K562 (cell line): ENCODE measurements around the gene CSAD. TPM values are rescaled to one million over a fixed set of nuclear protein-coding genes. Genes with fewer than 3 reads are reported as not detected.

Source experiments
- ATAC-seq: fragments of 200-7000 bp; cut with Tn5 transposase; 3 replicates; pipeline ENCODE4 v1.9.1; 2020; ENCODE audit warnings: moderate library complexity
- BruUV-seq: library from RNA; stranded (reverse); fragments of 400-500 nt; replicated peaks from 2 replicates; lab custom pipeline; 2021; lab: Mats Ljungman, UMichigan
- CTCF ChIA-PET: fragments of 300-600 bp; formaldehyde crosslinking; extraction: SDS; loops from one replicate; lab custom pipeline; 2021; ENCODE audit warnings: low intra/inter-chr PET ratio; lab: Yijun Ruan, JAX
- POLR2A ChIA-PET: fragments of 300-600, 350-650 bp; sonication (Branson Sonifier 250); formaldehyde crosslinking; extraction: SDS; loops from one replicate; lab custom pipeline; 2021; ENCODE audit warnings: antibody characterized with exemption, inconsistent platforms; lab: Yijun Ruan, JAX
- DNase-seq, 4 experiments: peaks; one replicate each; pipeline versions ENCODE4 v3.0.0 to v3.0.0-alpha.2; 2011 to 2018; ENCODE audit warnings: low spot score in 3 of 4, mixed read lengths in 3 of 4; ENCODE audit errors: extremely low read depth in 1 of 4
- FAIRE-seq: peaks from 2 replicates; lab custom pipeline; 2011; peaks lifted over from hg19 to GRCh38; lab: Jason Lieb, UNC
- H2AFZ ChIP-seq: 2 replicates; pipeline ENCODE4 v1.6.0; 2011; ENCODE audit warnings: low read depth, low read length, control low read depth, inconsistent platforms
- H3K27ac ChIP-seq: fragments of 200-600 bp; 3 replicates; pipeline ENCODE4 v1.8.0; 2011; ENCODE audit warnings: low read depth, mild to moderate bottlenecking, control low read depth, inconsistent platforms, low read length, moderate library complexity, mixed read lengths; ENCODE audit errors: extremely low read depth
- H3K27me3 ChIP-seq, 2 experiments: fragments of 300-600 bp in 1 of 2; 2 replicates in 1 of 2; 3 replicates in 1 of 2; pipeline versions ENCODE4 v1.6.0 to v1.8.0; 2011; ENCODE audit warnings: inconsistent platforms in 2 of 2, low read length in 2 of 2, mild to moderate bottlenecking in 1 of 2, mixed read lengths in 1 of 2, moderate library complexity in 1 of 2; ENCODE audit not compliant: control insufficient read depth in 2 of 2, insufficient read depth in 2 of 2
- H3K36me3 ChIP-seq: fragments of 300-600 bp; 3 replicates; pipeline ENCODE4 v1.8.0; 2011; ENCODE audit warnings: mild to moderate bottlenecking, low read length, inconsistent platforms; ENCODE audit not compliant: control insufficient read depth, insufficient read depth
- H3K4me1 ChIP-seq, 2 experiments: fragments of 200-600 bp in 1 of 2; replicated peaks in 1 of 2; 2 replicates in 1 of 2; 3 replicates in 1 of 2; pipeline versions ENCODE4 v1.5.1 to v1.8.0; 2011; ENCODE audit warnings: inconsistent platforms in 2 of 2, low read length in 2 of 2, mild to moderate bottlenecking in 1 of 2, mixed read lengths in 1 of 2, moderate library complexity in 1 of 2; ENCODE audit not compliant: control insufficient read depth in 2 of 2, insufficient read depth in 2 of 2
- H3K4me2 ChIP-seq: 2 replicates; pipeline ENCODE4 v1.6.1; 2011; ENCODE audit warnings: low read length, control low read depth, inconsistent platforms, mixed read lengths; ENCODE audit not compliant: insufficient read depth
- H3K4me3 ChIP-seq: fragments of 200-600 bp; sonication (generic), shearing (Covaris generic); 2 replicates; pipeline ENCODE4 v1.5.1; 2016; ENCODE audit warnings: control low read depth, inconsistent platforms
- H3K79me2 ChIP-seq: fragments of 200-600 bp; 3 replicates; pipeline ENCODE4 v1.8.0; 2011; ENCODE audit warnings: low read length, inconsistent platforms; ENCODE audit not compliant: control insufficient read depth, insufficient read depth
- H3K9ac ChIP-seq, 2 experiments: 2 replicates each; pipeline versions ENCODE4 v1.6.0 to v1.6.1; 2011; ENCODE audit warnings: low read depth in 2 of 2, low read length in 2 of 2, control low read depth in 1 of 2, inconsistent platforms in 1 of 2, mild to moderate bottlenecking in 1 of 2, mixed read lengths in 1 of 2; ENCODE audit not compliant: insufficient read depth in 1 of 2
- H3K9me1 ChIP-seq: one replicate; pipeline ENCODE4 v1.6.0; 2011; ENCODE audit warnings: inconsistent platforms, mild to moderate bottlenecking, low read length, moderate library complexity; ENCODE audit not compliant: control insufficient read depth, insufficient read depth
- H3K9me3 ChIP-seq: replicated peaks from 2 replicates; pipeline ENCODE4 v1.5.1; 2011; ENCODE audit warnings: low read depth, low read length, inconsistent platforms; ENCODE audit not compliant: control insufficient read depth, insufficient read depth
- H4K20me1 ChIP-seq: replicated peaks from 2 replicates; pipeline ENCODE4 v1.6.1; 2011; ENCODE audit warnings: low read length, inconsistent platforms, mixed read lengths; ENCODE audit not compliant: control insufficient read depth, insufficient read depth
- C11orf30 ChIP-seq: fragments of 450-650 bp; IDR thresholded peaks from 2 replicates; pipeline ENCODE4 v1.6.1; 2016; ENCODE audit warnings: low read depth, mild to moderate bottlenecking
- CTCF ChIP-seq, 3 experiments: IDR thresholded peaks in 2 of 3; conservative IDR thresholded peaks in 1 of 3; 2 replicates each; pipeline ENCODE4 v1.5.1; 2011 to 2012; ENCODE audit warnings: low read length in 3 of 3, mild to moderate bottlenecking in 3 of 3, control low read depth in 2 of 3, improper control_type of control experiment in 1 of 3, inconsistent platforms in 1 of 3, low read depth in 1 of 3, mixed read lengths in 1 of 3, moderate library complexity in 1 of 3; ENCODE audit not compliant: insufficient read depth in 2 of 3
- IRF9 ChIP-seq: fragments of 450-650 bp; IDR thresholded peaks from 2 replicates; pipeline ENCODE4 v1.6.1; 2016; ENCODE audit warnings: missing biosample characterization, missing genetic modification characterization
- NFRKB ChIP-seq: fragments of 450-650 bp; IDR thresholded peaks from 2 replicates; pipeline ENCODE4 v1.6.1; 2016; ENCODE audit warnings: low read depth
- POLR2G ChIP-seq: fragments of 200-400 bp; formaldehyde crosslinking; IDR thresholded peaks from 2 replicates; pipeline ENCODE4 v1.6.1; 2017; ENCODE audit warnings: low read depth, mild to moderate bottlenecking, antibody characterized with exemption, low read length, moderate library complexity
- RFX5 ChIP-seq: IDR thresholded peaks from 2 replicates; pipeline ENCODE4 v1.6.1; 2011; ENCODE audit warnings: low read depth, mild to moderate bottlenecking, improper control_type of control experiment, low read length
- SAFB2 ChIP-seq: fragments of 200-400 bp; formaldehyde crosslinking; IDR thresholded peaks from 2 replicates; pipeline ENCODE4 v1.6.1; 2018; ENCODE audit warnings: borderline replicate concordance, low read length, low read depth, moderate library complexity; ENCODE audit not compliant: severe bottlenecking
- ZBTB17 ChIP-seq: fragments of 450-650 bp; formaldehyde crosslinking; IDR thresholded peaks from 2 replicates; pipeline ENCODE4 v1.4.0; 2020; ENCODE audit warnings: mild to moderate bottlenecking
- ZNF133 ChIP-seq: fragments of 250-450 bp; sonication (Bioruptor Pico); IDR thresholded peaks from 2 replicates; pipeline ENCODE4 v1.4.0; 2020; ENCODE audit warnings: mild to moderate bottlenecking
- ZNF253 ChIP-seq: fragments of 250-450 bp; sonication (Bioruptor Pico); conservative IDR thresholded peaks from 2 replicates; pipeline ENCODE4 v1.6.1; 2021; ENCODE audit warnings: mild to moderate bottlenecking
- WGBS: fragments of 100-300 bp; shearing (Covaris generic); methylation state at CpG from one replicate; pipeline ENCODE4 v1.1.6; 2016; ENCODE audit warnings: low coverage, mixed read lengths; ENCODE audit not compliant: insufficient coverage; ENCODE audit errors: missing lambda C conversion rate; 5-methylcytosine and 5-hydroxymethylcytosine counted together
- in situ Hi-C: fragments of 300-500 bp; cut with MboI; formaldehyde crosslinking; loops from 4 replicates; pipeline ENCODE4 v1.15.0; 2018; ENCODE audit warnings: inconsistent platforms, mixed read lengths
- intact Hi-C: fragments of 100-400 bp; cut with micrococcal nuclease; formaldehyde crosslinking; loops from 2 replicates; pipeline ENCODE4 v1.14.2; 2022
- polyA plus RNA-seq, 8 experiments: library from polyadenylated mRNA; depleted of rRNA in 4 of 8; stranded (reverse) in 5 of 8; unstranded in 3 of 8; fragments of >200 nt; fragmentation: Nextera tagmentation in 2 of 8; fragmentation: Illumina TruSeq in 1 of 8; extraction: Ambion mirVana in 2 of 8; extraction: Trizol in 1 of 8; gene quantifications; 2 replicates each; pipeline versions ENCODE4 v1.2.1 to v1.2.3, GENCODE V29; 2011 to 2014; ENCODE audit warnings: inconsistent platforms in 1 of 8, missing spikeins in 1 of 8
- total RNA-seq, 7 experiments: library from RNA; depleted of rRNA in 6 of 7; stranded (reverse); fragments of >200 nt in 6 of 7; fragmentation: Illumina TruSeq in 2 of 7; extraction: Trizol in 2 of 7; gene quantifications; 2 replicates each; pipeline versions ENCODE4 v1.2.1 to v1.2.3, GENCODE V29; 2011 to 2021; ENCODE audit warnings: low replicate concordance in 1 of 7

The CSAD gene
- total and polyA plus RNA-seq, 9 of the 15 experiments (the other 6 are each of a cell fraction or from before 2014, with no cell fraction given) = 1.8 to 19.6 (median 8.1) TPM

- FAIRE-seq (no peak), ATAC-seq (no peak), DNase-seq (no peak)
- no peaks in the 10 kb centered on the region for H3K9me3 ChIP-seq
- H3K9me1 ChIP-seq = no peaks in the 10 kb centered on the region
- in situ Hi-C loops (no loop called here), intact Hi-C loops (no loop called here)
- no peak overlapping the region for H3K9ac ChIP-seq
- H3K79me2 ChIP-seq = no peaks in the 10 kb centered on the region
- no peaks in the 10 kb centered on the region for H3K36me3 ChIP-seq
- H3K27me3 ChIP-seq = no peaks in the 10 kb centered on the region
- CTCF ChIA-PET = no interaction called here
- H3K4me2 ChIP-seq = no peak overlapping the region
- TF ChIP-seq NFRKB = no peak
- TF ChIP-seq POLR2G = peak; percentile 61
- H4K20me1 ChIP-seq = no peaks in the 10 kb centered on the region
- H3K27ac ChIP-seq = no peak overlapping the region
- 59% methylated on average over 10 of the region's 14 CpGs for WGBS
- POLR2A ChIA-PET = interaction anchor here (1.2 to 1.9 kb wide), 3 partner anchors 10 to 11 kb away, joined by 3 to 8 read pairs (median 7); no protein-coding TSS in a partner anchor
- no peak overlapping the region for H2AFZ ChIP-seq
- BruUV-seq = no TSS peak
- H3K4me3 ChIP-seq = no peak overlapping the region
- peaks cover 24 to 28% of the 10 kb centered on the region in 2 experiments; a peak in 4 of 5 replicates for H3K4me1 ChIP-seq
Observed at GRCh38 chr12:53196486-53196885, 15.8 kb upstream of the CSAD start.

- in situ Hi-C loops = no loop called here
- BruUV-seq = no TSS peak
- peaks cover 7% of the 10 kb centered on the region; the same call in 1 of the 3 replicates for H3K36me3 ChIP-seq
- H3K9ac ChIP-seq = peak overlapping the region in 1 of 2 experiments; percentile 57; a peak in 2 of 4 replicates
- FAIRE-seq = no peak
- H3K79me2 ChIP-seq = no peaks in the 10 kb centered on the region
- WGBS = 30% methylated on average over 10 of the region's 10 CpGs
- intact Hi-C loops = no loop called here
- H3K27me3 ChIP-seq = no peaks in the 10 kb centered on the region
- ChIA-PET POLR2A (interaction anchor here (0.5 to 1.9 kb wide), 10 partner anchors 9 to 311 kb away, joined by 3 to 8 read pairs (median 3); partner anchors contain the start of genes AAAS and ITGB7), CTCF (interaction anchor here (0.6 kb wide), 1 partner anchor 381 kb away, joined by 3 read pairs; no protein-coding TSS in a partner anchor)
- H3K9me3 ChIP-seq = no peaks in the 10 kb centered on the region
- no peak overlapping the region for H3K4me3 ChIP-seq
- H3K4me1 ChIP-seq = peaks cover 18 to 24% of the 10 kb centered on the region in 2 experiments; a peak in 4 of 5 replicates
- H2AFZ ChIP-seq = no peak overlapping the region
- no peak overlapping the region for H3K4me2 ChIP-seq
- no peak for DNase-seq
- H4K20me1 ChIP-seq = no peaks in the 10 kb centered on the region
- no peak for TF ChIP-seq RFX5
- no peak for TF ChIP-seq ZNF133 (CRISPR knock-in tag)
- TF ChIP-seq ZNF253 = no peak
- TF ChIP-seq POLR2G = peak; percentile 7; the same call in 1 of the 2 replicates
- no peak for TF ChIP-seq C11orf30
- TF ChIP-seq SAFB2 = no peak
- TF ChIP-seq ZBTB17 (CRISPR knock-in tag) = no peak
- TF ChIP-seq IRF9 = no peak
- TF ChIP-seq CTCF (IDR thresholded peaks at IDR 0.05 in 2 of 3, conservative IDR thresholded peaks at IDR 0.05 in 1 of 3; ENCODE audit: insufficient read depth in 2 of 3, low read depth in 1 of 3, low read length in 3 of 3) = 0 out of 6 replicates have a peak, but pooled peaks of 1 of the 3 experiments have one; percentile 1
- H3K9me1 ChIP-seq = no peaks in the 10 kb centered on the region
- no peak for ATAC-seq
- H3K27ac ChIP-seq = no peak overlapping the region
Observed at GRCh38 chr12:53195516-53196420, 15.0 kb upstream of the CSAD start.
